IMR-90 (cell line): ENCODE measurements around the gene TAL1. TPM values are rescaled to one million over a fixed set of nuclear protein-coding genes. Genes with fewer than 3 reads are reported as not detected.
A peak's percentile ranks its signal among the peaks of the same experiment; 100 is the strongest.

Source experiments
- ATAC-seq: fragments of 200-7000 bp; cut with Tn5 transposase; 2 replicates; pipeline ENCODE4 v1.9.1; 2020; ENCODE audit warnings: low read depth, mild to moderate bottlenecking, moderate library complexity
- BruUV-seq: library from RNA; stranded (reverse); fragments of 400-500 nt; replicated peaks from 2 replicates; lab custom pipeline; 2021; lab: Mats Ljungman, UMichigan
- CTCF ChIA-PET: fragments of 300-600 bp; formaldehyde crosslinking; extraction: SDS; loops from one replicate; lab custom pipeline; 2021; ENCODE audit warnings: antibody characterized with exemption; lab: Yijun Ruan, JAX
- POLR2A ChIA-PET: fragments of 300-600 bp; sonication (Branson Sonifier 250); formaldehyde crosslinking; loops from one replicate; lab custom pipeline; 2022; ENCODE audit warnings: antibody characterized with exemption; ENCODE audit not compliant: unreplicated experiment; lab: Charles Lee
- DNase-seq: peaks from one replicate; pipeline ENCODE4 v3.0.0; 2013
- H2AFZ ChIP-seq: replicated peaks from 2 replicates; pipeline ENCODE3; 2013; ENCODE audit warnings: low read length, mild to moderate bottlenecking; ENCODE audit not compliant: poor library complexity
- H2AK5ac ChIP-seq: 2 replicates; pipeline ENCODE4 v1.6.1; 2013; ENCODE audit warnings: low read depth, low read length, inconsistent platforms
- H2AK9ac ChIP-seq: replicated peaks from 2 replicates; pipeline ENCODE3; 2013; ENCODE audit warnings: mild to moderate bottlenecking, low read depth, low read length, moderate library complexity; ENCODE audit not compliant: poor library complexity
- H2BK120ac ChIP-seq: 2 replicates; pipeline ENCODE4 v1.6.1; 2013; ENCODE audit warnings: low read depth, low read length, inconsistent platforms
- H2BK15ac ChIP-seq: 3 replicates; pipeline ENCODE4 v1.6.1; 2013; ENCODE audit warnings: low read depth, low read length, inconsistent platforms
- H2BK20ac ChIP-seq: 2 replicates; pipeline ENCODE4 v1.6.1; 2013; ENCODE audit warnings: low read depth, mild to moderate bottlenecking, inconsistent platforms, low read length, moderate library complexity
- H2BK5ac ChIP-seq: 2 replicates; pipeline ENCODE4 v1.6.1; 2013; ENCODE audit warnings: mild to moderate bottlenecking, low read depth, low read length, inconsistent platforms; ENCODE audit not compliant: poor library complexity, severe bottlenecking
- H3K14ac ChIP-seq: replicated peaks from 2 replicates; pipeline ENCODE4 v1.6.1; 2013; ENCODE audit warnings: low read depth, low read length, inconsistent platforms
- H3K18ac ChIP-seq: 2 replicates; pipeline ENCODE4 v1.6.1; 2013; ENCODE audit warnings: low read depth, low read length, control low read depth
- H3K23ac ChIP-seq: 2 replicates; pipeline ENCODE4 v1.6.1; 2013; ENCODE audit warnings: low read depth, low read length, inconsistent platforms
- H3K27ac ChIP-seq: 2 replicates; pipeline ENCODE4 v1.5.1; 2013; ENCODE audit warnings: mild to moderate bottlenecking, control low read depth, low read length; ENCODE audit not compliant: insufficient read depth
- H3K27me3 ChIP-seq: 2 replicates; pipeline ENCODE4 v1.6.1; 2013; ENCODE audit warnings: low read length; ENCODE audit not compliant: control insufficient read depth, insufficient read depth
- H3K36me3 ChIP-seq: 2 replicates; pipeline ENCODE4 v1.6.1; 2013; ENCODE audit warnings: low read length, mixed read lengths; ENCODE audit not compliant: control insufficient read depth, insufficient read depth
- H3K4ac ChIP-seq: 2 replicates; pipeline ENCODE4 v1.6.1; 2013; ENCODE audit warnings: low read depth, low read length, inconsistent platforms
- H3K4me1 ChIP-seq: 2 replicates; pipeline ENCODE4 v1.6.1; 2013; ENCODE audit warnings: low read length, mixed read lengths; ENCODE audit not compliant: control insufficient read depth, insufficient read depth
- H3K4me2 ChIP-seq: 2 replicates; pipeline ENCODE4 v1.6.1; 2013; ENCODE audit warnings: low read depth, mild to moderate bottlenecking, control low read depth, low read length, moderate library complexity
- H3K4me3 ChIP-seq: 2 replicates; pipeline ENCODE4 v1.5.1; 2013; ENCODE audit warnings: low read depth, mild to moderate bottlenecking, control low read depth, low read length, moderate library complexity; ENCODE audit not compliant: insufficient read depth
- H3K56ac ChIP-seq: 2 replicates; pipeline ENCODE4 v1.6.1; 2013; ENCODE audit warnings: low read length, inconsistent platforms; ENCODE audit not compliant: insufficient read depth; ENCODE audit errors: extremely low read depth
- H3K79me1 ChIP-seq, 2 experiments: 2 replicates each; pipeline ENCODE4 v1.6.1; 2013; ENCODE audit warnings: low read length in 2 of 2, inconsistent platforms in 1 of 2, low read depth in 1 of 2
- H3K9ac ChIP-seq: 2 replicates; pipeline ENCODE4 v1.6.1; 2013; ENCODE audit warnings: low read depth, low read length, control low read depth
- H3K9me1 ChIP-seq: 2 replicates; pipeline ENCODE4 v1.6.1; 2013; ENCODE audit warnings: low read length, inconsistent platforms; ENCODE audit not compliant: insufficient read depth
- H3K9me3 ChIP-seq: 2 replicates; pipeline ENCODE4 v1.6.1; 2013; ENCODE audit warnings: low read length; ENCODE audit not compliant: control insufficient read depth, insufficient read depth
- H4K20me1 ChIP-seq: 2 replicates; pipeline ENCODE4 v1.6.1; 2013; ENCODE audit warnings: low read length, inconsistent platforms; ENCODE audit not compliant: insufficient read depth
- H4K5ac ChIP-seq: 2 replicates; pipeline ENCODE4 v1.6.1; 2013; ENCODE audit warnings: mild to moderate bottlenecking, low read depth, low read length, control low read depth
- H4K8ac ChIP-seq, 2 experiments: 2 replicates each; pipeline ENCODE4 v1.6.1; 2013; ENCODE audit warnings: low read depth in 2 of 2, low read length in 2 of 2, control low read depth in 1 of 2, inconsistent platforms in 1 of 2
- H4K91ac ChIP-seq: 2 replicates; pipeline ENCODE4 v1.6.1; 2013; ENCODE audit warnings: low read depth, low read length, inconsistent platforms; ENCODE audit not compliant: insufficient read depth
- CEBPB ChIP-seq: IDR thresholded peaks from 2 replicates; pipeline ENCODE4 v1.6.1; 2012; ENCODE audit warnings: low read depth, low read length, improper control_type of control experiment
- USF2 ChIP-seq: fragments of 150-350 bp; IDR thresholded peaks from 2 replicates; pipeline ENCODE4 v1.6.1; 2017; ENCODE audit warnings: mild to moderate bottlenecking, antibody characterized with exemption, low read length, low read depth
- WGBS, 2 experiments: methylation state at CpG; one replicate each; pipeline versions ENCODE4 v1.1.5 to v1.1.7; 2013; ENCODE audit warnings: missing lambda C conversion rate in 2 of 2; ENCODE audit not compliant: insufficient read length in 1 of 2; ENCODE audit errors: extremely low coverage in 2 of 2; 5-methylcytosine and 5-hydroxymethylcytosine counted together
- dilution Hi-C: fragments of 300-500 bp; cut with HindIII; formaldehyde crosslinking; loops from one replicate; pipeline ENCODE4 v1.14.3; 2018; ENCODE audit warnings: low sequenced_read_pairs; ENCODE audit not compliant: unreplicated experiment
- in situ Hi-C: fragments of 300-500 bp; cut with MboI; formaldehyde crosslinking; loops from 3 replicates; pipeline ENCODE4 v1.14.3; 2019; ENCODE audit warnings: low sequenced_read_pairs, inconsistent platforms, mixed read lengths
- intact Hi-C: fragments of 100-400 bp; cut with micrococcal nuclease; formaldehyde crosslinking; loops from 2 replicates; pipeline ENCODE4 v1.10.0; 2022
- polyA plus RNA-seq, 3 experiments: library from polyadenylated mRNA; depleted of rRNA; stranded (reverse); fragments of >200 nt; gene quantifications; 2 replicates each; pipeline ENCODE4 v1.2.3, GENCODE V29; 2012; ENCODE audit warnings: low replicate concordance in 1 of 3
- total RNA-seq: library from RNA; depleted of rRNA; stranded (reverse); fragments of >200 nt; gene quantifications from 2 replicates; pipeline ENCODE4 v1.2.3, GENCODE V29; 2012

Gene TAL1
- total and polyA plus RNA-seq, 2 of the 4 experiments (the other 2 are of a cell fraction) = not detected

- BruUV-seq = no TSS peak
- Histone ChIP-seq H2AK9ac (peak overlapping the region; percentile 52), H2AFZ (peak overlapping the region; percentile 55), H3K9ac (no peak overlapping the region), H3K4ac (no peak overlapping the region), H2BK15ac (no peak overlapping the region), H4K5ac (no peak overlapping the region), H3K9me3 (peaks cover 14% of the 10 kb centered on the region), H2AK5ac (no peak overlapping the region), H4K8ac (no peak overlapping the region), H2BK120ac (no peak overlapping the region), H2BK20ac (no peak overlapping the region), H3K9me1 (no peaks in the 10 kb centered on the region; the same call in 1 of the 2 replicates), H3K27ac (no peak overlapping the region), H3K56ac (no peak overlapping the region), H3K36me3 (no peaks in the 10 kb centered on the region), H3K27me3 (peaks cover 95% of the 10 kb centered on the region), H3K23ac (peak overlapping the region; percentile 82), H4K20me1 (peaks cover 11% of the 10 kb centered on the region; the same call in 1 of the 2 replicates), H4K91ac (no peak overlapping the region), H3K4me3 (no peak overlapping the region; the same call in 1 of the 2 replicates), H3K79me1 (no peaks in the 10 kb centered on the region), H3K4me2 (peak overlapping the region; percentile 78), H3K4me1 (peaks cover 3% of the 10 kb centered on the region; the same call in 1 of the 2 replicates), H3K18ac (no peak overlapping the region), H2BK5ac (no peak overlapping the region), H3K14ac (no peak overlapping the region)
- WGBS, 2 experiments = 2% methylated on average over 13 of the region's 62 CpGs; no CpG with 5 or more reads in 1 of the 2 experiments
- DNase-seq (peak; percentile 33), ATAC-seq (peak; percentile 40)
- dilution Hi-C loops (no loop called here), in situ Hi-C loops (no loop called here), intact Hi-C loops (no loop called here)
- POLR2A ChIA-PET = no interaction called here
- TF ChIP-seq CEBPB = peak; percentile 71
- no peak for TF ChIP-seq USF2
- CTCF ChIA-PET = no interaction called here
Observed at GRCh38 chr1:47231301-47232186, 481 bp downstream of the TAL1 start.
